IMR-90 (cell line): Measurements from ENCODE around the gene SCCPDH. TPM values are rescaled to one million over a fixed set of nuclear protein-coding genes. Genes with fewer than 3 reads are reported as not detected.

ENCODE experiments used
- ATAC-seq: fragments of 200-7000 bp; cut with Tn5 transposase; 2 replicates; pipeline ENCODE4 v1.9.1; 2020; ENCODE audit warnings: low read depth, mild to moderate bottlenecking, moderate library complexity
- BruUV-seq: library from RNA; stranded (reverse); fragments of 400-500 nt; replicated peaks from 2 replicates; lab custom pipeline; 2021; lab: Mats Ljungman, UMichigan
- CTCF ChIA-PET: fragments of 300-600 bp; formaldehyde crosslinking; extraction: SDS; loops from one replicate; lab custom pipeline; 2021; ENCODE audit warnings: antibody characterized with exemption; lab: Yijun Ruan, JAX
- POLR2A ChIA-PET: fragments of 300-600 bp; sonication (Branson Sonifier 250); formaldehyde crosslinking; loops from one replicate; lab custom pipeline; 2022; ENCODE audit warnings: antibody characterized with exemption; ENCODE audit not compliant: unreplicated experiment; lab: Charles Lee
- DNase-seq: peaks from one replicate; pipeline ENCODE4 v3.0.0; 2013
- H2AFZ ChIP-seq: replicated peaks from 2 replicates; pipeline ENCODE3; 2013; ENCODE audit warnings: low read length, mild to moderate bottlenecking; ENCODE audit not compliant: poor library complexity
- H2AK5ac ChIP-seq: 2 replicates; pipeline ENCODE4 v1.6.1; 2013; ENCODE audit warnings: low read depth, low read length, inconsistent platforms
- H2AK9ac ChIP-seq: replicated peaks from 2 replicates; pipeline ENCODE3; 2013; ENCODE audit warnings: mild to moderate bottlenecking, low read depth, low read length, moderate library complexity; ENCODE audit not compliant: poor library complexity
- H2BK120ac ChIP-seq: 2 replicates; pipeline ENCODE4 v1.6.1; 2013; ENCODE audit warnings: low read depth, low read length, inconsistent platforms
- H2BK15ac ChIP-seq: 3 replicates; pipeline ENCODE4 v1.6.1; 2013; ENCODE audit warnings: low read depth, low read length, inconsistent platforms
- H2BK20ac ChIP-seq: 2 replicates; pipeline ENCODE4 v1.6.1; 2013; ENCODE audit warnings: low read depth, mild to moderate bottlenecking, inconsistent platforms, low read length, moderate library complexity
- H2BK5ac ChIP-seq: 2 replicates; pipeline ENCODE4 v1.6.1; 2013; ENCODE audit warnings: mild to moderate bottlenecking, low read depth, low read length, inconsistent platforms; ENCODE audit not compliant: poor library complexity, severe bottlenecking
- H3K14ac ChIP-seq: replicated peaks from 2 replicates; pipeline ENCODE4 v1.6.1; 2013; ENCODE audit warnings: low read depth, low read length, inconsistent platforms
- H3K18ac ChIP-seq: 2 replicates; pipeline ENCODE4 v1.6.1; 2013; ENCODE audit warnings: low read depth, low read length, control low read depth
- H3K23ac ChIP-seq: 2 replicates; pipeline ENCODE4 v1.6.1; 2013; ENCODE audit warnings: low read depth, low read length, inconsistent platforms
- H3K27ac ChIP-seq: 2 replicates; pipeline ENCODE4 v1.5.1; 2013; ENCODE audit warnings: mild to moderate bottlenecking, control low read depth, low read length; ENCODE audit not compliant: insufficient read depth
- H3K27me3 ChIP-seq: 2 replicates; pipeline ENCODE4 v1.6.1; 2013; ENCODE audit warnings: low read length; ENCODE audit not compliant: control insufficient read depth, insufficient read depth
- H3K36me3 ChIP-seq: 2 replicates; pipeline ENCODE4 v1.6.1; 2013; ENCODE audit warnings: low read length, mixed read lengths; ENCODE audit not compliant: control insufficient read depth, insufficient read depth
- H3K4ac ChIP-seq: 2 replicates; pipeline ENCODE4 v1.6.1; 2013; ENCODE audit warnings: low read depth, low read length, inconsistent platforms
- H3K4me1 ChIP-seq: 2 replicates; pipeline ENCODE4 v1.6.1; 2013; ENCODE audit warnings: low read length, mixed read lengths; ENCODE audit not compliant: control insufficient read depth, insufficient read depth
- H3K4me2 ChIP-seq: 2 replicates; pipeline ENCODE4 v1.6.1; 2013; ENCODE audit warnings: low read depth, mild to moderate bottlenecking, control low read depth, low read length, moderate library complexity
- H3K4me3 ChIP-seq: 2 replicates; pipeline ENCODE4 v1.5.1; 2013; ENCODE audit warnings: low read depth, mild to moderate bottlenecking, control low read depth, low read length, moderate library complexity; ENCODE audit not compliant: insufficient read depth
- H3K56ac ChIP-seq: 2 replicates; pipeline ENCODE4 v1.6.1; 2013; ENCODE audit warnings: low read length, inconsistent platforms; ENCODE audit not compliant: insufficient read depth; ENCODE audit errors: extremely low read depth
- H3K79me1 ChIP-seq, 2 experiments: 2 replicates each; pipeline ENCODE4 v1.6.1; 2013; ENCODE audit warnings: low read length in 2 of 2, inconsistent platforms in 1 of 2, low read depth in 1 of 2
- H3K9ac ChIP-seq: 2 replicates; pipeline ENCODE4 v1.6.1; 2013; ENCODE audit warnings: low read depth, low read length, control low read depth
- H3K9me1 ChIP-seq: 2 replicates; pipeline ENCODE4 v1.6.1; 2013; ENCODE audit warnings: low read length, inconsistent platforms; ENCODE audit not compliant: insufficient read depth
- H3K9me3 ChIP-seq: 2 replicates; pipeline ENCODE4 v1.6.1; 2013; ENCODE audit warnings: low read length; ENCODE audit not compliant: control insufficient read depth, insufficient read depth
- H4K20me1 ChIP-seq: 2 replicates; pipeline ENCODE4 v1.6.1; 2013; ENCODE audit warnings: low read length, inconsistent platforms; ENCODE audit not compliant: insufficient read depth
- H4K5ac ChIP-seq: 2 replicates; pipeline ENCODE4 v1.6.1; 2013; ENCODE audit warnings: mild to moderate bottlenecking, low read depth, low read length, control low read depth
- H4K8ac ChIP-seq, 2 experiments: 2 replicates each; pipeline ENCODE4 v1.6.1; 2013; ENCODE audit warnings: low read depth in 2 of 2, low read length in 2 of 2, control low read depth in 1 of 2, inconsistent platforms in 1 of 2
- H4K91ac ChIP-seq: 2 replicates; pipeline ENCODE4 v1.6.1; 2013; ENCODE audit warnings: low read depth, low read length, inconsistent platforms; ENCODE audit not compliant: insufficient read depth
- CEBPB ChIP-seq: IDR thresholded peaks from 2 replicates; pipeline ENCODE4 v1.6.1; 2012; ENCODE audit warnings: low read depth, low read length, improper control_type of control experiment
- CHD1 ChIP-seq: IDR thresholded peaks from 2 replicates; pipeline ENCODE4 v1.6.1; 2012; ENCODE audit warnings: low read depth, low read length, improper control_type of control experiment
- CTCF ChIP-seq: conservative IDR thresholded peaks from 2 replicates; pipeline ENCODE4 v1.5.1; 2012; ENCODE audit warnings: mild to moderate bottlenecking, low read depth, low read length, improper control_type of control experiment
- FOS ChIP-seq: fragments of 150-350 bp; IDR thresholded peaks from 2 replicates; pipeline ENCODE4 v1.6.1; 2016; ENCODE audit warnings: low read depth, low read length
- MAZ ChIP-seq: IDR thresholded peaks from 2 replicates; pipeline ENCODE4 v1.6.1; 2012; ENCODE audit warnings: low read depth, mild to moderate bottlenecking, low read length, improper control_type of control experiment, moderate library complexity, borderline replicate concordance
- NFE2L2 ChIP-seq: fragments of 150-350 bp; IDR thresholded peaks from 2 replicates; pipeline ENCODE4 v1.6.1; 2016; ENCODE audit warnings: low read depth, mild to moderate bottlenecking, low read length
- POLR2A ChIP-seq: IDR thresholded peaks from 2 replicates; pipeline ENCODE4 v1.6.1; 2012; ENCODE audit warnings: mild to moderate bottlenecking, low read depth, low read length
- RAD21 ChIP-seq: IDR thresholded peaks from 2 replicates; pipeline ENCODE4 v1.6.1; 2012; ENCODE audit warnings: low read length, improper control_type of control experiment
- RCOR1 ChIP-seq: IDR thresholded peaks from 2 replicates; pipeline ENCODE4 v1.6.1; 2012; ENCODE audit warnings: mild to moderate bottlenecking, low read length, improper control_type of control experiment; ENCODE audit not compliant: insufficient replicate concordance
- SMC3 ChIP-seq: fragments of 150-350 bp; IDR thresholded peaks from 2 replicates; pipeline ENCODE4 v1.6.1; 2016; ENCODE audit warnings: low read depth, mild to moderate bottlenecking, antibody characterized with exemption, low read length, moderate library complexity
- WGBS, 2 experiments: methylation state at CpG; one replicate each; pipeline versions ENCODE4 v1.1.5 to v1.1.7; 2013; ENCODE audit warnings: missing lambda C conversion rate in 2 of 2; ENCODE audit not compliant: insufficient read length in 1 of 2; ENCODE audit errors: extremely low coverage in 2 of 2; 5-methylcytosine and 5-hydroxymethylcytosine counted together
- dilution Hi-C: fragments of 300-500 bp; cut with HindIII; formaldehyde crosslinking; loops from one replicate; pipeline ENCODE4 v1.14.3; 2018; ENCODE audit warnings: low sequenced_read_pairs; ENCODE audit not compliant: unreplicated experiment
- in situ Hi-C: fragments of 300-500 bp; cut with MboI; formaldehyde crosslinking; loops from 3 replicates; pipeline ENCODE4 v1.14.3; 2019; ENCODE audit warnings: low sequenced_read_pairs, inconsistent platforms, mixed read lengths
- intact Hi-C: fragments of 100-400 bp; cut with micrococcal nuclease; formaldehyde crosslinking; loops from 2 replicates; pipeline ENCODE4 v1.10.0; 2022
- polyA plus RNA-seq, 3 experiments: library from polyadenylated mRNA; depleted of rRNA; stranded (reverse); fragments of >200 nt; gene quantifications; 2 replicates each; pipeline ENCODE4 v1.2.3, GENCODE V29; 2012; ENCODE audit warnings: low replicate concordance in 1 of 3
- total RNA-seq: library from RNA; depleted of rRNA; stranded (reverse); fragments of >200 nt; gene quantifications from 2 replicates; pipeline ENCODE4 v1.2.3, GENCODE V29; 2012
- TF ChIP-seq, protein P1 (sequence below): fragments of 150-350 bp; IDR thresholded peaks from 2 replicates; pipeline ENCODE4 v1.6.1; 2017; ENCODE audit warnings: mild to moderate bottlenecking, antibody characterized with exemption, low read length, low read depth

The SCCPDH gene
- total and polyA plus RNA-seq, 2 of the 4 experiments (the other 2 are of a cell fraction), result 26.9 to 37.8 TPM

GRCh38 chr1:246805135-246805716 is 81.0 kb downstream of the SCCPDH start:
- Histone ChIP-seq H3K56ac (no peak overlapping the region), H3K4me3 (no peak overlapping the region), H3K9ac (no peak overlapping the region), H2BK120ac (no peak overlapping the region), H4K91ac (no peak overlapping the region), H2AK9ac (no peak overlapping the region), H3K9me3 (no peaks in the 10 kb centered on the region; the same call in 1 of the 2 replicates), H3K79me1 (no peaks in the 10 kb centered on the region), H4K20me1 (no peaks in the 10 kb centered on the region), H2AK5ac (no peak overlapping the region), H3K36me3 (no peaks in the 10 kb centered on the region), H3K27me3 (peaks cover 12% of the 10 kb centered on the region), H3K23ac (no peak overlapping the region), H4K5ac (no peak overlapping the region), H3K4me2 (no peak overlapping the region), H2BK5ac (no peak overlapping the region), H3K27ac (no peak overlapping the region), H3K4me1 (no peaks in the 10 kb centered on the region), H3K18ac (no peak overlapping the region), H4K8ac (no peak overlapping the region), H2BK20ac (no peak overlapping the region), H3K4ac (no peak overlapping the region), H2AFZ (no peak overlapping the region), H3K14ac (no peak overlapping the region), H3K9me1 (no peaks in the 10 kb centered on the region), H2BK15ac (no peak overlapping the region)
- ATAC-seq, result no peak
- ChIA-PET POLR2A (no interaction called here), CTCF (no interaction called here)
- in situ Hi-C loops, result no loop called here
- intact Hi-C loops, result no loop called here
- WGBS, 2 experiments, result no CpG with 5 or more reads among the region's 10 CpGs
- BruUV-seq, result no TSS peak
- dilution Hi-C loops, result no loop called here
- TF ChIP-seq CEBPB (no peak), CTCF (no peak), FOS (no peak), NFE2L2 (no peak), MAZ (no peak), POLR2A (no peak), RAD21 (no peak), CHD1 (no peak), RCOR1 (no peak), SMC3 (no peak)
- TF ChIP-seq, protein P1, sequence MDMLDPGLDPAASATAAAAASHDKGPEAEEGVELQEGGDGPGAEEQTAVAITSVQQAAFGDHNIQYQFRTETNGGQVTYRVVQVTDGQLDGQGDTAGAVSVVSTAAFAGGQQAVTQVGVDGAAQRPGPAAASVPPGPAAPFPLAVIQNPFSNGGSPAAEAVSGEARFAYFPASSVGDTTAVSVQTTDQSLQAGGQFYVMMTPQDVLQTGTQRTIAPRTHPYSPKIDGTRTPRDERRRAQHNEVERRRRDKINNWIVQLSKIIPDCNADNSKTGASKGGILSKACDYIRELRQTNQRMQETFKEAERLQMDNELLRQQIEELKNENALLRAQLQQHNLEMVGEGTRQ, result no peak
- DNase-seq, result no peak
